GM23338 (cell line): ENCODE data around the gene HES3. TPM values are rescaled to one million over a fixed set of nuclear protein-coding genes. Genes with fewer than 3 reads are reported as not detected.

Experiments used
- ATAC-seq: fragments of 200-7000 bp; cut with Tn5 transposase; 3 replicates; pipeline ENCODE4 v1.9.1; 2020
- DNase-seq: peaks from one replicate; pipeline ENCODE4 v3.0.0-alpha.2; 2015; ENCODE audit warnings: low spot score
- H2AFZ ChIP-seq: fragments of 200-600 bp; sonication (generic); 2 replicates; pipeline ENCODE4 v1.8.0; 2016; ENCODE audit warnings: antibody characterized with exemption, mild to moderate bottlenecking, moderate library complexity
- H3F3A ChIP-seq: fragments of 200-600 bp; sonication (generic); replicated peaks from 2 replicates; pipeline ENCODE4 v1.8.0; 2017; ENCODE audit warnings: antibody characterized with exemption, mixed run types, low read depth
- H3K27ac ChIP-seq: fragments of 200-600 bp; sonication (generic); 2 replicates; pipeline ENCODE4 v1.6.1; 2016; ENCODE audit warnings: low read depth
- H3K27me3 ChIP-seq: fragments of 200-600 bp; sonication (generic); 2 replicates; pipeline ENCODE4 v1.8.0; 2016; ENCODE audit warnings: mild to moderate bottlenecking, mixed run types, moderate library complexity; ENCODE audit not compliant: insufficient read depth
- H3K36me3 ChIP-seq: fragments of 200-600 bp; sonication (generic); 2 replicates; pipeline ENCODE4 v1.8.0; 2016; ENCODE audit warnings: mild to moderate bottlenecking; ENCODE audit not compliant: insufficient read depth
- H3K4me1 ChIP-seq: fragments of 200-600 bp; sonication (generic); 2 replicates; pipeline ENCODE4 v1.8.0; 2016; ENCODE audit warnings: mild to moderate bottlenecking, moderate library complexity; ENCODE audit not compliant: insufficient read depth
- H3K4me2 ChIP-seq: fragments of 200-600 bp; sonication (generic); 2 replicates; pipeline ENCODE4 v1.7.1; 2017; ENCODE audit warnings: mixed run types
- H3K4me3 ChIP-seq: fragments of 200-600 bp; sonication (generic); 2 replicates; pipeline ENCODE4 v1.6.1; 2016; ENCODE audit warnings: mixed run types
- H3K79me2 ChIP-seq: fragments of 200-600 bp; sonication (generic); replicated peaks from 2 replicates; pipeline ENCODE4 v1.8.0; 2017; ENCODE audit warnings: mild to moderate bottlenecking; ENCODE audit not compliant: insufficient read depth
- H3K9me2 ChIP-seq: fragments of 200-600 bp; sonication (generic); 2 replicates; pipeline ENCODE4 v1.8.0; 2017; ENCODE audit not compliant: insufficient read depth
- H4K20me1 ChIP-seq: fragments of 200-600 bp; sonication (generic); replicated peaks from 2 replicates; pipeline ENCODE4 v1.8.0; 2017; ENCODE audit warnings: mild to moderate bottlenecking; ENCODE audit not compliant: insufficient read depth
- H3K27ac Mint-ChIP-seq: 2 replicates; pipeline ENCODE4 v1.8.0; 2020; ENCODE audit warnings: inconsistent platforms, mild to moderate bottlenecking, moderate library complexity, mixed read lengths
- H3K27me3 Mint-ChIP-seq: 3 replicates; pipeline ENCODE4 v1.8.0; 2022; ENCODE audit warnings: low read depth, mild to moderate bottlenecking, moderate library complexity, mixed read lengths, inconsistent platforms; ENCODE audit not compliant: insufficient read depth, poor library complexity
- H3K36me3 Mint-ChIP-seq: 3 replicates; pipeline ENCODE4 v1.8.0; 2021; ENCODE audit warnings: low read depth, mild to moderate bottlenecking, inconsistent platforms, moderate library complexity, mixed read lengths
- H3K4me1 Mint-ChIP-seq: 3 replicates; pipeline ENCODE4 v1.8.0; 2020; ENCODE audit warnings: mild to moderate bottlenecking, inconsistent platforms, mixed read lengths
- H3K4me3 Mint-ChIP-seq: 3 replicates; pipeline ENCODE4 v1.8.0; 2021; ENCODE audit warnings: moderate library complexity, mild to moderate bottlenecking, inconsistent platforms, mixed read lengths
- H3K9me3 Mint-ChIP-seq: 3 replicates; pipeline ENCODE4 v1.8.0; 2020; ENCODE audit warnings: moderate library complexity, mild to moderate bottlenecking, inconsistent platforms, mixed read lengths
- CREB1 ChIP-seq: fragments of 250-450 bp; sonication (Bioruptor Pico); IDR thresholded peaks from 2 replicates; pipeline ENCODE4 v1.5.0; 2020; ENCODE audit warnings: low read depth, mild to moderate bottlenecking, moderate library complexity
- CTCF ChIP-seq, 2 experiments: fragments of 200-600 bp in 1 of 2; sonication (generic) in 1 of 2; conservative IDR thresholded peaks; 2 replicates each; pipeline versions ENCODE4 v1.5.1 to v1.6.1; 2016 to 2017; ENCODE audit warnings: antibody characterized with exemption in 2 of 2, low read depth in 2 of 2, mild to moderate bottlenecking in 2 of 2, moderate library complexity in 1 of 2
- ETS1 ChIP-seq: IDR thresholded peaks from 2 replicates; pipeline ENCODE4 v1.6.1; 2016; ENCODE audit warnings: antibody characterized with exemption
- EZH2 ChIP-seq: fragments of 200-600 bp; sonication (generic); IDR thresholded peaks from one replicate; pipeline ENCODE4 v1.8.0; 2017; ENCODE audit warnings: antibody characterized with exemption, mild to moderate bottlenecking, low read depth; ENCODE audit not compliant: unreplicated experiment
- JUNB ChIP-seq: IDR thresholded peaks from one replicate; pipeline ENCODE4 v1.6.1; 2016; ENCODE audit warnings: antibody characterized with exemption; ENCODE audit not compliant: unreplicated experiment
- NANOG ChIP-seq: IDR thresholded peaks from 2 replicates; pipeline ENCODE4 v1.6.1; 2016; ENCODE audit warnings: antibody characterized with exemption, borderline replicate concordance
- POLR2AphosphoS5 ChIP-seq: IDR thresholded peaks from 2 replicates; pipeline ENCODE4 v1.6.1; 2016; ENCODE audit warnings: antibody characterized with exemption, low read depth
- REST ChIP-seq: IDR thresholded peaks from one replicate; pipeline ENCODE4 v1.6.1; 2018; ENCODE audit warnings: antibody characterized with exemption; ENCODE audit not compliant: unreplicated experiment
- ZNF114 ChIP-seq: fragments of 250-450 bp; sonication (Bioruptor Pico); IDR thresholded peaks from 2 replicates; pipeline ENCODE4 v1.5.0; 2020; ENCODE audit warnings: mild to moderate bottlenecking, moderate library complexity
- ZNF331 ChIP-seq: fragments of 250-450 bp; sonication (Bioruptor Pico); IDR thresholded peaks from 2 replicates; pipeline ENCODE4 v1.5.0; 2020; ENCODE audit warnings: low read depth, mild to moderate bottlenecking, moderate library complexity
- ZNF462 ChIP-seq: fragments of 250-450 bp; sonication (Bioruptor Pico); IDR thresholded peaks from 2 replicates; pipeline ENCODE4 v1.5.0; 2020; ENCODE audit warnings: mild to moderate bottlenecking, moderate library complexity
- polyA plus RNA-seq: library from polyadenylated mRNA; unstranded; fragments of >200 nt; fragmentation: Nextera tagmentation; extraction: Ambion mirVana; gene quantifications from 2 replicates; pipeline ENCODE4 v1.2.1, GENCODE V29; 2016
- total RNA-seq: library from RNA; depleted of rRNA; stranded (reverse); fragments of >200 nt; shearing (Covaris generic); gene quantifications from 2 replicates; pipeline ENCODE4 v1.2.3, GENCODE V29; 2014

Gene HES3
- total and polyA plus RNA-seq, 2 experiments from 2014 or later, result 7.1 to 50.4 TPM

- Mint-ChIP-seq H3K4me3 (no peak overlapping the region), H3K4me1 (peaks cover 2% of the 10 kb centered on the region; the same call in 1 of the 3 replicates), H3K36me3 (peaks cover 59% of the 10 kb centered on the region), H3K27ac (no peak overlapping the region), H3K27me3 (peaks cover 16% of the 10 kb centered on the region), H3K9me3 (no peaks in the 10 kb centered on the region)
- H4K20me1 ChIP-seq, result peaks cover 28% of the 10 kb centered on the region
- H3K27me3 ChIP-seq, result no peaks in the 10 kb centered on the region
- ATAC-seq (no peak), DNase-seq (no peak)
- peak overlapping the region; percentile 26; the same call in 1 of the 2 replicates for H3K27ac ChIP-seq
- H3K4me2 ChIP-seq, result no peak overlapping the region
- no peak for TF ChIP-seq JUNB
- no peak for TF ChIP-seq ETS1
- TF ChIP-seq CTCF (conservative IDR thresholded peaks at IDR 0.05; ENCODE audit: low read depth in 2 of 2), result no peak
- TF ChIP-seq NANOG, result no peak
- TF ChIP-seq EZH2, result no peak
- TF ChIP-seq ZNF462, result no peak
- TF ChIP-seq ZNF331, result no peak
- no peak for TF ChIP-seq CREB1
- TF ChIP-seq ZNF114 (CRISPR knock-in tag), result no peak
- TF ChIP-seq REST, result no peak
- no peak for TF ChIP-seq POLR2AphosphoS5
- no peak overlapping the region for H2AFZ ChIP-seq
- no peak overlapping the region for H3K4me3 ChIP-seq
- H3K4me1 ChIP-seq, result no peaks in the 10 kb centered on the region
- no peaks in the 10 kb centered on the region for H3K9me2 ChIP-seq
- peaks cover 27% of the 10 kb centered on the region for H3K36me3 ChIP-seq
- H3K79me2 ChIP-seq, result peaks cover 11% of the 10 kb centered on the region
- H3F3A ChIP-seq, result peaks cover 12% of the 10 kb centered on the region; the same call in 1 of the 2 replicates
These were observed 21.3 kb upstream of the HES3 start for GRCh38 chr1:6222636-6223035.
